HG03442 (cell line): ENCODE data around the gene CFAP46.
"Not testable (repeated sequence)": the region's sequence is repeated elsewhere in the genome, so short reads cannot be mapped to it uniquely, and the experiment has no call there.

Experiments
- ATAC-seq: cut with Tn5 transposase; IDR thresholded peaks from one replicate; pipeline ENCODE4 v1.9.1; 2021; ENCODE audit warnings: mild to moderate bottlenecking, moderate library complexity; ENCODE audit not compliant: unreplicated experiment

CFAP46 gene

GRCh38 chr10:132810807-132811700, 131.3 kb downstream of the CFAP46 start:
- ATAC-seq, result no peak

- no peak for ATAC-seq
These were observed 132.1 kb downstream of the CFAP46 start for GRCh38 chr10:132810141-132810806.

GRCh38 chr10:132809232-132810140, 132.9 kb downstream of the CFAP46 start:
- no peak for ATAC-seq

- no peak for ATAC-seq
These were observed 133.8 kb downstream of the CFAP46 start for GRCh38 chr10:132808383-132809231.

- no peak for ATAC-seq
These were observed 134.7 kb downstream of the CFAP46 start for GRCh38 chr10:132807621-132808049.

GRCh38 chr10:132806561-132807003, 135.8 kb downstream of the CFAP46 start:
- no peak for ATAC-seq

- no peak for ATAC-seq
These were observed 136.3 kb downstream of the CFAP46 start for GRCh38 chr10:132806110-132806509.

- ATAC-seq, result no peak
These were observed 136.8 kb downstream of the CFAP46 start for GRCh38 chr10:132805599-132805998.

GRCh38 chr10:132804785-132805426, 137.5 kb downstream of the CFAP46 start:
- no peak for ATAC-seq

- no peak for ATAC-seq
These were observed 138.1 kb downstream of the CFAP46 start for GRCh38 chr10:132804287-132804686.

GRCh38 chr10:132803416-132804210, 138.8 kb downstream of the CFAP46 start:
- ATAC-seq, result no peak

- no peak for ATAC-seq
These were observed 139.6 kb downstream of the CFAP46 start for GRCh38 chr10:132802694-132803320.

- ATAC-seq, result no peak
These were observed 140.3 kb downstream of the CFAP46 start for GRCh38 chr10:132802048-132802447.

GRCh38 chr10:132799865-132800264, 142.5 kb downstream of the CFAP46 start:
- no peak for ATAC-seq

GRCh38 chr10:132798876-132799275, 143.5 kb downstream of the CFAP46 start:
- no peak for ATAC-seq

- no peak for ATAC-seq
These were observed 144.0 kb downstream of the CFAP46 start for GRCh38 chr10:132798403-132798802.

- ATAC-seq, result not testable (repeated sequence)
These were observed 144.4 kb downstream of the CFAP46 start for GRCh38 chr10:132797986-132798385.

- no peak for ATAC-seq
These were observed 145.5 kb downstream of the CFAP46 start for GRCh38 chr10:132796846-132797245.
